Kidney epithelial cell (primary cell): ENCODE measurements around the gene COL18A1. TPM values are rescaled to one million over a fixed set of nuclear protein-coding genes. Genes with fewer than 3 reads are reported as not detected.

Source experiments
- DNase-seq: peaks from one replicate; pipeline ENCODE4 v3.0.0-alpha.2; 2010; ENCODE audit warnings: low read depth
- H3K27me3 ChIP-seq: 2 replicates; pipeline ENCODE4 v1.6.0; 2011; ENCODE audit warnings: low read length; ENCODE audit not compliant: control insufficient read depth, insufficient read depth
- H3K36me3 ChIP-seq: 2 replicates; pipeline ENCODE4 v1.5.1; 2011; ENCODE audit warnings: low read length; ENCODE audit not compliant: control insufficient read depth, insufficient read depth
- H3K4me3 ChIP-seq: 2 replicates; pipeline ENCODE4 v1.5.1; 2011; ENCODE audit warnings: low read depth, mild to moderate bottlenecking, control low read depth, low read length
- total RNA-seq: library from RNA; depleted of rRNA; stranded (reverse); fragments of >200 nt; gene quantifications from 2 replicates; pipeline ENCODE4 v1.2.3, GENCODE V29; 2015
- TF ChIP-seq, protein P1 (sequence below): IDR thresholded peaks from 2 replicates; pipeline ENCODE4 v1.5.1; 2011; ENCODE audit warnings: mild to moderate bottlenecking, moderate library complexity, low read length, control low read depth, inconsistent platforms; ENCODE audit not compliant: insufficient read depth, poor library complexity, severe bottlenecking

Gene COL18A1
- total RNA-seq, 1 donor from 2014 or later: 808 TPM

DNA sequence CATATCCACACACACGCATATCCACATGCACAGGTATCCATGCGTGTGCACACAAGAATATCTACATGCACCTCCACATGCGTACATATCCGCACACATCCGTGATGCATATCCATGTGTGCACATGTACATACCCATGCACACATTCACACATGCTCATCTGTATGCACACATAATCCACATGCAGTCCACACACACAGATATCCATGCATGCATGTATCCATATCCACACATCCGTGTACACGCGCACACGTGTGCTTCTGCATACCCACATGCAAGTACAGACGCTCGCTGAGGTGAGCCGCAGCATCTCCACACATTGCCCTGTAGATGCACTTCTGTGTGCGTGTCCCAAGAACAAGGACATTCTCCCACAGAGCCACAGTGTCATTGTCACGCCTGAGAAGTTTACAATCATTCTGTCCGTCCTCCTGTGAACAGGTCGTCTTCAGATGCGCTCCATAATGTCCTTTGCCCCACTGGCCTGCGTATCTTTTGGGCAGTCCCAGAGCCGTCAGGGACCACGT is 43.4 kb downstream of the COL18A1 start:
- Histone ChIP-seq H3K27me3 (no peaks in the 10 kb centered on the region), H3K36me3 (no peaks in the 10 kb centered on the region), H3K4me3 (no peak overlapping the region)
- DNase-seq: no peak
- TF ChIP-seq, protein P1, sequence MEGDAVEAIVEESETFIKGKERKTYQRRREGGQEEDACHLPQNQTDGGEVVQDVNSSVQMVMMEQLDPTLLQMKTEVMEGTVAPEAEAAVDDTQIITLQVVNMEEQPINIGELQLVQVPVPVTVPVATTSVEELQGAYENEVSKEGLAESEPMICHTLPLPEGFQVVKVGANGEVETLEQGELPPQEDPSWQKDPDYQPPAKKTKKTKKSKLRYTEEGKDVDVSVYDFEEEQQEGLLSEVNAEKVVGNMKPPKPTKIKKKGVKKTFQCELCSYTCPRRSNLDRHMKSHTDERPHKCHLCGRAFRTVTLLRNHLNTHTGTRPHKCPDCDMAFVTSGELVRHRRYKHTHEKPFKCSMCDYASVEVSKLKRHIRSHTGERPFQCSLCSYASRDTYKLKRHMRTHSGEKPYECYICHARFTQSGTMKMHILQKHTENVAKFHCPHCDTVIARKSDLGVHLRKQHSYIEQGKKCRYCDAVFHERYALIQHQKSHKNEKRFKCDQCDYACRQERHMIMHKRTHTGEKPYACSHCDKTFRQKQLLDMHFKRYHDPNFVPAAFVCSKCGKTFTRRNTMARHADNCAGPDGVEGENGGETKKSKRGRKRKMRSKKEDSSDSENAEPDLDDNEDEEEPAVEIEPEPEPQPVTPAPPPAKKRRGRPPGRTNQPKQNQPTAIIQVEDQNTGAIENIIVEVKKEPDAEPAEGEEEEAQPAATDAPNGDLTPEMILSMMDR: no peak

DNA sequence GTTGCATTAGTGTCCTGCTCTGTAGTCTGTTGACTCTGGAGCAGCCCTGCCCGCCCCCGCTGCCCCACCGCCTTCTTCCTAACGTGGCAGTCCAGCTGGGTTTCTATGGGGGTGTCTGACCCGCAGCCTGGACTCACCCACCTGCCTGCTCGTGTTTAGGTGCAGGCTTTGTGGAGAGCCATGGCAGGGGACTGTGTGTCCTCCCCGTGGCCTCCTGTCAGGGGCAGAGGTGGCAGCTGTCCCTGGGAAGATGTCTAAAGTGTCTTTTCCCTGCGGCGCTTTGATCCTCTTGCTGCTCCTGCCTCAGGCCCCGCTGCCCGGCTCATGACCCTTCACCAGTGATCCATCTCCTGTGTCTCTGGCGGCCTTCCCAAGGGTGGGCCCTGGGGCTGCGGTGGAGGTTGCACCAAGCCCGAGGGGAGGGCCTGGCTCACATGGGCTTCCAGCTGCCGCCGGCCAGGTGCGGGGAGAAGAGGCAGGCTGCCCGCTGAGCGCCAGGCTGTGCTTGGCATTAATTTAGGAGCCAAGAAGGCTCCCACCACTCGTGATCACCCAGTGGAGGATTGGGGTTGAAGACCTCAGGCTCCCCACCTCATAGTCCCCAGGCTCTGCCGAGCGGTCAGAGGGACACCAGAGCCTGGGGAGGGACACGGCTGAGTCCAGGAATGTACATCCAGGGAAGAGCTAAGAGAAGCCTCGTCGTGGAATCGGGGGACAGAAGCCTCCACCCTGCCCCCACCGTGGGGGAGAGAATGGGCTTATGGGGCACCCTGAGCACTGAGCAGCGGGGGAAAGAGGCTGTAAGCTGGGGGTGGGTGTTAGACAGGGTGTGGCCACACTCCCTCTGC is 44.1 kb downstream of the COL18A1 start:
- Histone ChIP-seq H3K4me3 (no peak overlapping the region), H3K27me3 (no peaks in the 10 kb centered on the region), H3K36me3 (no peaks in the 10 kb centered on the region)
- no peak for DNase-seq
- TF ChIP-seq, protein P1: no peak

DNA sequence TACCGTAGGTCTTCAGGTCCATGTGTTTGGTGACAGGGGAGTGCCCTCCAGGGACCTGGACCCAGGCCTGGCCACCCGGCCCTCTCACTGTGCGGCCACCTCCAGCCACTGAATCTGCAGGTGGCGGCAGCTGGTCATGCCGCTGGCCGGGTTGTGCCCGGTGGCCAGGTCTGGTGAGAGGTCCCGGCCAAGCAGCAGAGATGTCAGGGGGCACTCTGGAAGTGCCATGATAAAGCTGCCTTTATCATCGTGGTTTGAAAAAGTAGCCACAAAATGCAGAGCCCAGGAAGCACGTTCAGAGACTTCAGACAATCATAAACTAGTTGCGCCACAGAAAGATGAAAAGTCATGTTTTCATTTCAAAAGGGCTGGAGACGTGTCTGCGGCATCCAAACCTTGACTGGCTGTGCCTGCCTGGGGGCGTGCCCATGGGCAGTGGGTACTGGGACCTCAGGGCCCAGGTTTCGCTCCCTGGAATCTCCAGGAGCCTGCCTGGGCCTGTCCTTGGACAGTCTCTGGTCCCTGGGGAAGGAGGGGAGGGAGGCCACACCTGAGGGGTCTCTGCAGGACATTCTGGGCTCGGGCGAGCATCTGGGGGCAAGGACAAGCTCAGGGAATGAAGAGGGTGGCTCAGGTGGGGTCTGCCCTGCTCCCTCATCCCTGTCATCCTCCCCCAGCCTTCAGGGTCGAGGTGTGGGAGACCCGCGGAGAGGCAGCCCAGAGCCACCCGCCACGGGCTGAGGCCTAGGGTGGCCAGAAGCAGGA is 44.9 kb downstream of the COL18A1 start:
- DNase-seq: no peak
- Histone ChIP-seq H3K27me3 (no peaks in the 10 kb centered on the region), H3K4me3 (no peak overlapping the region), H3K36me3 (no peaks in the 10 kb centered on the region)
- TF ChIP-seq, protein P1: no peak

DNA sequence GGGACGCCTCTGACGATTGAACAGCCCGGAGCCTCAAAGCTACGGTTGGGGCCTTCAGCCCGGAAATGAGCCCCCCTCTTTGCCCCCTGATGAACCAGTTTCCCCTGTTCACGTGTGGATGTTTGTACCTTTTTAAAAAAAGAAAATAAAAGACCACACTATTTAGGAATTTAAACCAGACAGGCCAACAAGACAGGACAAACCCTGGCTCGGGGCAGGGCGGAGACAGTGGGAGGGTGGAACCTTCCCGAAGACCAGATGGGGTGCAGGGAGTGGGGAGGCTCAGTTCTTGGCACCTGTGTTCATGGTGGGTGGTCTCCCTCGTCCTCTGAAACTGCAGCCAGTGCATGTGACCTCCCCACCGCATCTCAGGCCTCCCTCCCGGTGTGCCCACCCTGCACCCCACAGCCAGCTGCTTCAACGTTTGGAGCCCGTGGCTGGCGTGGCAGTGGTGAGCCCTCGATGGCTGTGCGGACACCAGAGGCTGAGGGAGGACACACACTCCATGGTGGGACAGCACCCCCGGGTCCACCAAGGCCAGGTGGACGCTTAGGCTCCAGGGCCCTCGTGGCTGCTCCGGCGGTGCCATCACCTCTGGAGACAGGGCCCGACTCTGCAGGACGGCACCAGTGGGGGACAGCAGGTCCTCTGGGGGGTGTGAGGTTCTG is 45.6 kb downstream of the COL18A1 start:
- no peak overlapping the region for H3K4me3 ChIP-seq
- H3K36me3 ChIP-seq: no peaks in the 10 kb centered on the region
- TF ChIP-seq, protein P1: no peak
- no peaks in the 10 kb centered on the region for H3K27me3 ChIP-seq
- DNase-seq: no peak

DNA sequence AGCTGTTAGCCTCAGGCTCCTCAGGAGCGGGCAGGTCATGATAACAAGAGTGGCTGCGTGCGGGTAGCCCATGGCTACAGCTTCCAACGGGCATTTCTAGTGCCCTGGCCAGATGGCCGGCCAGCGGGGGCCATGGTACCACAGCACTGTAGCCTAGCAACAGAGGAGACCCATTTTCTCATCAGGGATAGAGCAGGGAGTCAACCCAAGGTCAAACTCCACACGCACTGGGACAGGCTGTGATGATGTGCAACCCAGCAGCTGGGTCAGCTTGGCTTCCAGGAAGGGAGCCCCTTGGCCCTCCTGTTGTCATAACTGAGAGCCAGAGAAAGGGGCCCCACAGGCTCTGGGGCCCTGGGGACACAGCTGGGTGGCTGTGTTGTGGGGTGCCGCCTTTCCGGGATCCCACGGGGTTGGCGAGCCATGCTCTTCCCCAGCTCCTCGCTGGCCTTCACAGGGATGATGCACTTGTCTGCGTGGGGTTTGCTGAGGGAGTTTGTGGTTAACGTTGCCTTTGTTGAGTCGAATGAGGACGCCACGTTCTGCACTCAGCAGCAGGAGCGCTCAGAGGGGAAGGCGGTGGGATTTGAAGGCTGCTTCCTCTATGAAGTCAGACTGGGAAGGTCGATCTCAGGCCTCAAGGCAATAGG is 46.3 kb downstream of the COL18A1 start:
- no peaks in the 10 kb centered on the region for H3K36me3 ChIP-seq
- TF ChIP-seq, protein P1: no peak
- no peak for DNase-seq
- H3K4me3 ChIP-seq: no peak overlapping the region
- H3K27me3 ChIP-seq: no peaks in the 10 kb centered on the region
